Loucy (cell line): ENCODE measurements around the gene RPS28.
"Not testable (repeated sequence)": the region's sequence is repeated elsewhere in the genome, so short reads cannot be mapped to it uniquely, and the experiment has no call there.

ENCODE experiments used
- H2AFZ ChIP-seq: fragments of 200-600 bp; sonication (generic); 2 replicates; pipeline ENCODE4 v1.6.0; 2016; ENCODE audit warnings: antibody characterized with exemption, mild to moderate bottlenecking, low read length, moderate library complexity
- H3F3A ChIP-seq: fragments of 200-600 bp; 2 replicates; pipeline ENCODE4 v1.6.0; 2016; ENCODE audit warnings: antibody characterized with exemption, low read depth, mild to moderate bottlenecking
- H3K27me3 ChIP-seq: fragments of 200-600 bp; sonication (generic); 2 replicates; pipeline ENCODE4 v1.6.1; 2014; ENCODE audit warnings: low read length, mild to moderate bottlenecking; ENCODE audit not compliant: insufficient read depth, poor library complexity, severe bottlenecking
- H3K36me3 ChIP-seq: fragments of 200-600 bp; sonication (generic); 2 replicates; pipeline ENCODE4 v1.6.1; 2016; ENCODE audit warnings: low read length; ENCODE audit not compliant: insufficient read depth
- H3K4me1 ChIP-seq: fragments of 200-600 bp; sonication (generic); 2 replicates; pipeline ENCODE4 v1.5.1; 2014; ENCODE audit warnings: low read length, mild to moderate bottlenecking; ENCODE audit not compliant: insufficient read depth, poor library complexity, severe bottlenecking
- H3K4me2 ChIP-seq: fragments of 200-600 bp; sonication (generic); 2 replicates; pipeline ENCODE4 v1.6.0; 2014; ENCODE audit warnings: antibody characterized with exemption, low read length, low read depth, mild to moderate bottlenecking; ENCODE audit not compliant: poor library complexity, severe bottlenecking
- H3K4me3 ChIP-seq: fragments of 200-600 bp; sonication (generic); 2 replicates; pipeline ENCODE4 v1.5.1; 2014; ENCODE audit warnings: low read length, mild to moderate bottlenecking, mixed read lengths; ENCODE audit not compliant: poor library complexity, severe bottlenecking
- H3K79me2 ChIP-seq: fragments of 200-600 bp; sonication (generic); 2 replicates; pipeline ENCODE4 v1.6.1; 2014; ENCODE audit warnings: low read length; ENCODE audit not compliant: insufficient read depth
- H3K9ac ChIP-seq: fragments of 200-600 bp; sonication (generic); 2 replicates; pipeline ENCODE4 v1.6.0; 2014; ENCODE audit warnings: mild to moderate bottlenecking, low read depth, low read length, moderate library complexity; ENCODE audit not compliant: poor library complexity, severe bottlenecking
- H3K9me2 ChIP-seq: fragments of 200-600 bp; sonication (generic); replicated peaks from 2 replicates; pipeline ENCODE4 v1.6.1; 2016; ENCODE audit warnings: low read depth, low read length, mixed read lengths
- H3K9me3 ChIP-seq: fragments of 200-600 bp; sonication (generic); 2 replicates; pipeline ENCODE4 v1.6.1; 2014; ENCODE audit warnings: mild to moderate bottlenecking, antibody characterized with exemption, low read length, low read depth; ENCODE audit not compliant: insufficient read depth
- H4K20me1 ChIP-seq: fragments of 200-600 bp; sonication (generic); 2 replicates; pipeline ENCODE4 v1.6.0; 2014; ENCODE audit warnings: antibody characterized with exemption, low read length, mild to moderate bottlenecking; ENCODE audit not compliant: insufficient read depth, poor library complexity, severe bottlenecking
- EZH2phosphoT487 ChIP-seq: fragments of 200-600 bp; IDR thresholded peaks from 2 replicates; pipeline ENCODE4 v1.6.1; 2018; ENCODE audit warnings: antibody characterized with exemption, mild to moderate bottlenecking, moderate library complexity, borderline replicate concordance
- TF ChIP-seq, protein P1 (sequence below): fragments of 200-600 bp; sonication (generic); conservative IDR thresholded peaks from 2 replicates; pipeline ENCODE4 v1.5.1; 2014; ENCODE audit warnings: mild to moderate bottlenecking, antibody characterized with exemption, low read length

Gene RPS28

GRCh38 chr19:8308891-8309291 lies 12.4 kb upstream of the RPS28 start:
- H3K4me3 ChIP-seq: peak overlapping the region; percentile 92

GRCh38 chr19:8310342-8311055 lies 10.8 kb upstream of the RPS28 start:
- H4K20me1 ChIP-seq: peaks cover 4% of the 10 kb centered on the region
- no peaks in the 10 kb centered on the region for H3F3A ChIP-seq
- no peak overlapping the region for H3K4me3 ChIP-seq
- H2AFZ ChIP-seq: no peak overlapping the region
- no peaks in the 10 kb centered on the region for H3K27me3 ChIP-seq
- TF ChIP-seq EZH2phosphoT487: no peak
- TF ChIP-seq, protein P1, sequence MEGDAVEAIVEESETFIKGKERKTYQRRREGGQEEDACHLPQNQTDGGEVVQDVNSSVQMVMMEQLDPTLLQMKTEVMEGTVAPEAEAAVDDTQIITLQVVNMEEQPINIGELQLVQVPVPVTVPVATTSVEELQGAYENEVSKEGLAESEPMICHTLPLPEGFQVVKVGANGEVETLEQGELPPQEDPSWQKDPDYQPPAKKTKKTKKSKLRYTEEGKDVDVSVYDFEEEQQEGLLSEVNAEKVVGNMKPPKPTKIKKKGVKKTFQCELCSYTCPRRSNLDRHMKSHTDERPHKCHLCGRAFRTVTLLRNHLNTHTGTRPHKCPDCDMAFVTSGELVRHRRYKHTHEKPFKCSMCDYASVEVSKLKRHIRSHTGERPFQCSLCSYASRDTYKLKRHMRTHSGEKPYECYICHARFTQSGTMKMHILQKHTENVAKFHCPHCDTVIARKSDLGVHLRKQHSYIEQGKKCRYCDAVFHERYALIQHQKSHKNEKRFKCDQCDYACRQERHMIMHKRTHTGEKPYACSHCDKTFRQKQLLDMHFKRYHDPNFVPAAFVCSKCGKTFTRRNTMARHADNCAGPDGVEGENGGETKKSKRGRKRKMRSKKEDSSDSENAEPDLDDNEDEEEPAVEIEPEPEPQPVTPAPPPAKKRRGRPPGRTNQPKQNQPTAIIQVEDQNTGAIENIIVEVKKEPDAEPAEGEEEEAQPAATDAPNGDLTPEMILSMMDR: no peak
- no peaks in the 10 kb centered on the region; the same call in 1 of the 2 replicates for H3K36me3 ChIP-seq
- peaks cover 39% of the 10 kb centered on the region for H3K79me2 ChIP-seq
- H3K4me2 ChIP-seq: no peak overlapping the region
- no peak overlapping the region for H3K9ac ChIP-seq
- H3K9me3 ChIP-seq: no peaks in the 10 kb centered on the region
- H3K9me2 ChIP-seq: no peaks in the 10 kb centered on the region
- peaks cover 16% of the 10 kb centered on the region for H3K4me1 ChIP-seq

More at GRCh38 chr19:8308891-8309291, 12.4 kb upstream of the RPS28 start:
- Histone ChIP-seq H3K9me2 (no peaks in the 10 kb centered on the region), H3K9me3 (no peaks in the 10 kb centered on the region), H3K4me1 (peaks cover 20% of the 10 kb centered on the region), H4K20me1 (peaks cover 8% of the 10 kb centered on the region), H3K27me3 (no peaks in the 10 kb centered on the region), H3F3A (no peaks in the 10 kb centered on the region), H3K79me2 (peaks cover 51% of the 10 kb centered on the region), H3K4me2 (peak overlapping the region; percentile 87), H2AFZ (peak overlapping the region; percentile 83; the same call in 1 of the 2 replicates), H3K36me3 (no peaks in the 10 kb centered on the region), H3K9ac (peak overlapping the region; percentile 83)
- TF ChIP-seq, protein P1: no peak
- no peak for TF ChIP-seq EZH2phosphoT487

DNA sequence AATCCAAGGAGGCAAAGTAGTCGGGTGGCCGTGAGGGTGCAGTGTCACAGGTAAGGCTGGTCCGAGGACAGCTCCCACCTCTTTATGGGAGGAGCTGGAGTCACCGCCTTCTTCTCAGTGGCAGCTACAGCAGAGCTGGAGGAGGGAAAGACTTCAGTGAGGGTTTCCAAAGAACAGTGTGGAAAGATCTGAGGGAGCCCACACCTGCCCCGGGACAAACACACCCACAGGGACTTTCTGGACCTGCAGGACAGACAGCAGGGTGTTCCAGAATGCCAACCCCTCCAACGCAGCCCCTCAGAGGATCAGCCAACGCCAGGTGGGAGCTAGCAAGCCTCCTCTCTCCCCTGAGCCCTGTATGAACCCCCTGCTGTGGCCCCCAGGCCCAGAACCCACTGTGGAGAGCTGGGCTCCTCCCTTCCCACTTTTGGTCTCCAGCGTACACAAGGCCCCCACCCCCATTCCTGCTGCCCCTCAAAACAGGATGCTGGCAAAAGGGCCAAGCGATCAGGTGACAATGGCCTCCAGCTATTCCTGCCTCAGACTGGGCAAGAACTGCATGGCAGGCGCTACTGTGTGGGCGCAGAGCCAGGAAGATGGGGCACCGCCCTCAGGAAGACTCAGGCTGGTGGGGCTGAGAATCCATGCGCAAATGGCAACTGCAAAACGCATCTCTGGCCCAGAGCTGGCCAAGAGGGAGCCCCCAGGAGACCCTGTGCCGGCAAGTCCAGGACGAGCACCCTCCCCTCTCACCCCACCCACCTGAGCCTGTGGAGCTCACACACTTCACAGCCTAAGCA lies 9.6 kb upstream of the RPS28 start:
- no peak overlapping the region for H3K4me3 ChIP-seq
- H3F3A ChIP-seq: no peaks in the 10 kb centered on the region
- no peaks in the 10 kb centered on the region; the same call in 1 of the 2 replicates for H3K36me3 ChIP-seq
- H3K9me2 ChIP-seq: no peaks in the 10 kb centered on the region
- H4K20me1 ChIP-seq: peaks cover 2% of the 10 kb centered on the region
- peaks cover 28% of the 10 kb centered on the region for H3K79me2 ChIP-seq
- H2AFZ ChIP-seq: no peak overlapping the region
- TF ChIP-seq EZH2phosphoT487: no peak
- TF ChIP-seq, protein P1: no peak
- H3K9ac ChIP-seq: no peak overlapping the region
- no peak overlapping the region for H3K4me2 ChIP-seq
- no peaks in the 10 kb centered on the region for H3K27me3 ChIP-seq
- H3K4me1 ChIP-seq: peaks cover 12% of the 10 kb centered on the region
- H3K9me3 ChIP-seq: no peaks in the 10 kb centered on the region

DNA sequence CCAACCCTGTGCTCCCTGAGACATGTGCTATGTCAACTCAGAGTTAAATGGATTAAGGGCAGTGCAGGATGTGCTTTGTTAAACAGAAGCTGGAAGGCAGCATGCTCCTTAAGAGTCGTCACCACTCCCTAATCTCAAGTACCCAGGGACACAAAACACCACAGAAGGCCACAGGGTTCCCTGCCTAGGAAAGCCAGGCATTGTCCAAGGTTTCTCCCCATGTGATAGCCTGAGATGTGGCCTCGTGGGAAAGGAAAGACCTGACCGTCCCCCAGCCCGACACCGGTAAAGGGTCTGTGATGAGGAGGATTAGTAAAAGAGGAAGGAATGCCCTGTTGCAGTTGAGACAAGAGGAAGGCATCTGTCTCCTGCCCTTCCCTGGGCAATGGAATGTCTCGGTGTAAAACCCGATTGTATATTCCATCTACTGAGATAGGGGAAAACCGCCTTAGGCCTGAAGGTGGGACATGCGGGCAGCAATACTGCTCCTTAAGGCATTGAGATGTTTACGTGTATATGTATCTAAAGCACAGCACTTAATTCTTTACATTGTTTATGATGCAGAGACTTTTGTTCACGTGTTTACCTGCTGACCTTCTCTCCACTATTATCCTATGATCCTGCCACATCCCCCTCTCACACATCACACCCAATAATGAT lies 6.2 kb upstream of the RPS28 start:
- peaks cover 15% of the 10 kb centered on the region for H3K4me1 ChIP-seq
- not testable (repeated sequence) for H3K79me2 ChIP-seq, H3K36me3 ChIP-seq, H3K27me3 ChIP-seq, H3F3A ChIP-seq, H3K9me3 ChIP-seq, H3K9me2 ChIP-seq, H4K20me1 ChIP-seq, H3K4me2 ChIP-seq, H3K9ac ChIP-seq, H3K4me3 ChIP-seq, H2AFZ ChIP-seq
